ENCODE data around the gene COPG1.

COPG1 gene

DNA sequence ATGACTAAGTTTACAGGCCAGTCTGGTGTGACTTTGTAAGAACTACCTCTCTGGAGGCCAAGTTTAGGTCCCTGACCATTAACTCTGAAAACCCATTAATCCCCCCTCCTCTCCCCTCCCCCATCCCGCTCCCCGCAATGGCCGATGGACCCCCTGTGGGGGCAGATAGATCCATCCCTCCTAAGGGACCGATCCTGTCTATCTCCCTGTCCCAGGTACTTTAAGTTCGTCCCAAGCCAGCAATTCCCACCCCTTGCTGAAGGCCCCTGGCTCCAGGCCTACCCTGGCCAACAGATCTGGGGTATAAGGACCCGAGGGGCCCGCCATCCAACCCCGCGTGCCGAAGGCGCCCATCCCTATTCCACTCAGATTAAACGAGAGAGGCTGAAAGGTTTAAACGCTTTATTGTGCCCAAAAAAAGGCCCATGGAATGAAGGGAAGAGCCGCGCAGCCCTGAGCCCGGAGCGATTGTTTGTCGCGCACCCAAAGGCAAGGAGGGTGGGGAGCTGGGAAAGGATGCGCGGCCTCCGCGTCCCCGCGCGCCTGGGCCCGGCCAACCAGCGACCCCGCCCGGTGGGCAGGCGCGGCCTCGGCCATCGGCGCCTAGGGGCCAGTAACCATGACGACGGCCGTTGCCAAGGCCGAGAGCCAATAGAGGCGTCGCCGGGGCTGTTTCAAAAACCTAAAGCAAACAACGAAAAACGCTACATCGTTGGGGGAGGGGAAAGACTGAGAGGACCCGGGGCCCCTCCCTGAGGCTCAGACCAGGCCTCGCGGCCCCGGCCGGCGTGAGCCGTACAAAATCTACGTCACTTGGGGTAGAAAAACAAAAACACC is 65.2 kb downstream of the COPG1 start:
- DNase-seq (ENCODE audit: low spot score) = peak; percentile 59

GRCh38 chr3:129315223-129315997 is 66.0 kb downstream of the COPG1 start:
- DNase-seq (ENCODE audit: low spot score) = peak; percentile 17

GRCh38 chr3:129315998-129316247 is 66.5 kb downstream of the COPG1 start:
- DNase-seq (ENCODE audit: low spot score) = no peak

DNA sequence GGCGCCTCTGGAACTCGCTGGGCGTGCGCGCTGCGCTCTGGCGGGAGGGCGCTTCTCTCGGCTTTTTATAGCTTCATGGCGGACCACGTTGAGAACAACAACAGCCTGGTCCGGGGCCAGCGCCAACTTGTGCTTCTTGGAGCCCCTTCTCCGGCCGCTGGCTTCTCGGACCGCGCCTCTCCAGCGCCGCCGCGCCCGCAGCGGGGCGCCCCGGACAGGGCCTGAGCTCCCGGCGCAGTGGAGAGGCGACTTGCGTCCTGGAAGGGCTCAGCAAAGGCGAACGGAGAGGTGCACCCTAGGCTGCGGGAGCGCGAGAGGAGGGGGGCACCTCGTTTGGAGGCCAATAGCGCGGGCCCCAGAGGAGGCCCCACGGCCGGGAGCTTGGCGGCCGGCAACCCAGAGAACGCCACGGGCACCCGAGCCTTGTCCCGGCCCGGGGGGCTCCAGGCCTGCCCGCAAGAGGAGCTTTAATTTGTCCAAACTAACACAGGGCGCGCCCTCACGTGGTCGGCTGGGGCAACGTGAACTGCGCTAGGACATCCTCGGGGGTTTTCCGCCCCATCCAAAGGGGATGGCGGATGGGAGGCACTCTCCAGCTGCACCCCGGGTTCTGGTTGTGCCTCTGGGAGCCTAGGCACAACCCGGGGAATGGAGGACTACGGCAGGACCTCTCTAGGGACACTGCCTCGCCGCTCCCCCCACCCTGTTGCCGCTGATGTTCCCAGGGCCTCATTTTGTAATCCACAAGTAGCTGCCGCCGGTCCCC is 67.0 kb downstream of the COPG1 start:
- peak; percentile 77 for DNase-seq (ENCODE audit: low spot score)

GRCh38 chr3:129317014-129317771 is 67.8 kb downstream of the COPG1 start:
- DNase-seq (ENCODE audit: low spot score) = no peak

DNA sequence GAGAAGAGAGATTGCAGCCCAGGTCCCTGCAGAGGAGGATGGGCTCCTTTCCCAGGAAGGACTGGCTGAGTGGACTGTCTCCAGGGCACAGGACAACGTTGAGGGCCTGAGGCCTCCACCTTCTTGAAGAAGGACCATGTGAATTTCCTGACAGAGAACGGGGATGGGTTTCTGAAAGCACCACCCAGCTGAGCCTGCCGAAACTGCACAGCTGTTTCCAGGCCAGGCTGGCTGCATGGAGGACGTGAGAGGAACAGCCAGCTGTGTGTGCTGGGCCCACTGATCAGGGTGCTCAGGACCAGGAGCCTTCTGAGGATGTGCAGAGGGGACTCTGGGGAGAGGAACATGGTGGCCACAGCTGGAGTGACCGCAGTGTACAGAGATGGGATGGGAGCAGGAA is 68.4 kb downstream of the COPG1 start:
- DNase-seq (ENCODE audit: low spot score) = no peak

- DNase-seq (ENCODE audit: low spot score) = no peak
Measured at GRCh38 chr3:129318921-129319320, 69.5 kb downstream of the COPG1 start.

DNA sequence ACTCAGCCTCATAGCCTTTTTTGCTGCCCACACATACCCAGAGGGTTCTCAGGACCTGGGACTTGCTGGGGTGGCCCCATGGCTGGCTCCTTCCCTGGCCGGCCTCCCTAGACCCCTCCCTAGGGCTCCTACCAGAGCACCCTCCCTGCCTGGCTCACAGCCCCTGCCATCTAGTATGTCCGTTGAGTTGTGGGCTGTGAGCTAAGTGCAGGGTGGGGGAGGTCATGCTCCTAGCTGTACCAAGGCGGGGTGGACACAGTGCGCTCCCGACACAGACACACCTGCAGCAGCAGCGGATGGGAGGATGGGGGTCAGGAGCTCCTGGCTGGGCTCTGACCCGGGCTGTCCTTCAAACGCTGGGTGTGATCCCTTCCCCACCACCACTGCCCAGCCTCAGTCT is 70.9 kb downstream of the COPG1 start:
- no peak for DNase-seq (ENCODE audit: low spot score)

- no peak for DNase-seq (ENCODE audit: low spot score)
Measured at GRCh38 chr3:129320825-129321487, 71.5 kb downstream of the COPG1 start.

DNA sequence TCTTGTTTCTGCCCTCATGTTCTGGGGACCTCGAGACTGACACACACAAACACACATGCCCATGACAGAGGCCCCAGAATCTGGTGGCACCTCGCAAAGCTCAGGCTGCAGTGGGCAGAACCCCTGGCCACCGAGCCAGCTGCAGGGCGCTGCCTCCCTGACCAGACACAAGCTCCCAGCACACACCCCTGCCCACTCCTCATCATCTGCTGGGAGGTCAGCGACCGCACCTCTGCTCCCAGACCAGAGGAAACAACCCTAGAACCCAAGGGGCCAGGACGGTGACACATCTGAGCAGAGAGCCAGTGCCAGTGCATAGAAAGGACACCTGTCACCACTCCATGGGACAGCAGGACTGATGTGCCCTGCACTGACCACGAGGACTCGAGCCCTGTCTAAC is 72.5 kb downstream of the COPG1 start:
- DNase-seq (ENCODE audit: low spot score) = no peak

DNA sequence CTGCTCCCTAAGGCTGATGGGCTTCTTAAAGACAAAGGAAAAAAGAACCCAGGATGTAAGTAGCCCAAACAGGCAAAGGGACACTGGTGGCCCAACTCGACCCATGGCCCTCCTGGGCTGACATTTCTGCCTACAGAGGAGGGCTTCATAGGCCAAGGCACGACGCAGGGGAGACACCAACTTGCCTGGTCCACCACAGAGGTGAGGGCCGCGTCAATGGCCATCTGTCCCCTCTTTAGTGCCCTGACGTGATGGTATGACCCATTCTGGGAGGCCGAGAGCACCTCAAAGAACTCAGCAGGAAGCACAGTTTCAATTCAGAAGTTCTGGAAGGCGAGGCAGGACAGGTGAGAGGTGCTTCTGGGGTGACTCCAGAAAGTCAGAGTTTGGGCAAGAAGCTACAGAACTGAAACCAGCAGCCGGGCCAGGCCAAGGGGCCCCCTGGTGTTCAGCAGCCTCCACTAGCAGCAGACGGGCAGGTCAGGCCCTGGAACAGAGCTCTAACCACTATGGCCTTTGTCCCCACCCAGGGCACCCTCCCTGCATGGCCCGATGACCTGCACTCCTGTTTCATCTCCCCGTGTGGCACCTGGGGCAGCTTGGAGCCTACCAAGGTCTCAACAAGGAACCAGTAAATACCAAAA is 74.4 kb downstream of the COPG1 start:
- no peak for DNase-seq (ENCODE audit: low spot score)

- no peak for DNase-seq (ENCODE audit: low spot score)
Measured at GRCh38 chr3:129324855-129325254, 75.4 kb downstream of the COPG1 start.

GRCh38 chr3:129325383-129325782 is 76.0 kb downstream of the COPG1 start:
- DNase-seq (ENCODE audit: low spot score) = no peak

- DNase-seq (ENCODE audit: low spot score) = no peak
Measured at GRCh38 chr3:129326138-129326537, 76.7 kb downstream of the COPG1 start.

GRCh38 chr3:129326595-129326994 is 77.2 kb downstream of the COPG1 start:
- no peak for DNase-seq (ENCODE audit: low spot score)
